ENCODE results near the gene ISLR2.
"Not testable (repeated sequence)": the region's sequence is repeated elsewhere in the genome, so short reads cannot be mapped to it uniquely, and the experiment has no call there.

Gene ISLR2

DNA sequence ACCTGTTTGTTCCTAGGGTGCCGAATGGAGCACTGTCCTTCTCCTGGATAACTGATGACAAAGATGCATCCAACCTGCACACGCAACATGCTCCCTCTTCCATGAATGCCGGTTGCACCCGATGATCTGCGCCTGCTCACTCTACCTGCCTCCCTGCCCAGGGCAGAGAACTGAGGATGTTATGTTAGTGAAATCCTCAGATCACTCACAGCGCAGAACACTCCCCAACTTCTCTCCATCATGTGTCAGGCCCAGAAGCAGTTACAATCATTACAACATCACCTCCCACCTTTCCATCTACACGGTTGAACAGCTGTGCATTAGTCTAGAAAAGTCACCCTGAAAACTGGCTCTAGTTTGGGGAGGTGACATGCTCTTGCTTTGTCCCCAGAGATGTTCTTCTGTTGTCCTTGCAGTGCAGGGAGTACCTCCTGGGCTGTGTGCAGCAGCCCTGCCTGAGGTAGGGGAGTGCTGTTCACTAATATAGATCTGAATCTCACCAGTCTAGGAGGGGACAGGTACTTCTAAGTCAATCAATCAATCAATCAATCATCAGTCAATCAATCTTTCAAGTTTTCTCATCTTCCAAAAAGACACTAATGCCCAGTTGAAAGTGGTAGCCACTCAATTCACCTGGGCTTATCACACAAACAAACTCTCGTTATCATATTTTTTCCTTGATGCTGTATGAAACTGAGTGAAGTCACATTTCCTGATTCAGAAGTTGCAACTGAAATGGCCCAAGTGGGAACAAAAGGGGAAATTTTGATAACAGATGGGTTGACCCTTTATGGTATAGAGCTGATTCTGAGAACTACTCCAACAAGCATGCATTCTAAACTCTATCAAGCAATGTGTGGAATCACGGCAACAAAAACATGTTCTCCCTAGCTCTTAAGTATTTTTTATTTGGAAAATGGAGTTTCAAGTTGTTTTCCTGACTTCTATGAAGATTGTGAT lies 27.8 kb downstream of the ISLR2 start:
- DNase-seq: no peak

- no peak for DNase-seq
These were observed 28.7 kb downstream of the ISLR2 start for GRCh38 chr15:74158855-74159650.

DNA sequence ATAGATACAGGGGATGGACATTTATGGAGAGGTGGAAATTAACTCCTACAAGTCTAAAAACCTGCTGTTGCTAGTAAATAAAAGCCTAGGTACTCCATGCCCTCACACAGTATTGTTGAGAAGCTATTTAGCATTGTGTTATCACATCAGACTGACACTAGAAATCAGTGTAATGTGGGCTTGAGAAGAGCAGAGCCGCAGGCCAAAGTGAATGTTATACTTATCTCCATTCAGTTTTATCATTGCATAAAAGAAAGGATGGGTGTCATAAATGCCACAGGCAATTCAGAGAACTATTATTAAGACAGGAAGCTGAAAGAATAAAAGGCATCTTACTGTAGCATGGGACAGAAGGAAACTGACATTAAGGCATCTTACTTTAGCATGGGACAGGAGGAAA lies 29.4 kb downstream of the ISLR2 start:
- DNase-seq: no peak

DNA sequence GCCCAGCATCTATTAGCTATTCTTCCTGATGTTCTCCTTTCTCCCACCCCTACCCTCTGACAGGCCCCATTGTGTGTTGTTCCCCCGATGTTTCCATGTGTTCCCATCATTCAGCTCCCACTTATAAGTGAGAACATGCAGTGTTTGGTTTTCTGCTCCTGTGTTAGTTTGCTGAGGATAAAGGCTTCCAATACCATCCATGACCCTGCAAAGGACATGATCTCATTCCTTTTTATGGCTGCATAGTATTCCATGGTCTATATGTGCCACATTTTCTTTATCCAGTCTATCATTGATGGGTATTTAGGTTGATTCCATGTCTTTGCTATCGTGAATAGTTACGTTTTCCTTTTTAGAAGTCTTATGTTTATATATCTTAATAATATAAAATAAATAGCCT lies 30.0 kb downstream of the ISLR2 start:
- not testable (repeated sequence) for DNase-seq

DNA sequence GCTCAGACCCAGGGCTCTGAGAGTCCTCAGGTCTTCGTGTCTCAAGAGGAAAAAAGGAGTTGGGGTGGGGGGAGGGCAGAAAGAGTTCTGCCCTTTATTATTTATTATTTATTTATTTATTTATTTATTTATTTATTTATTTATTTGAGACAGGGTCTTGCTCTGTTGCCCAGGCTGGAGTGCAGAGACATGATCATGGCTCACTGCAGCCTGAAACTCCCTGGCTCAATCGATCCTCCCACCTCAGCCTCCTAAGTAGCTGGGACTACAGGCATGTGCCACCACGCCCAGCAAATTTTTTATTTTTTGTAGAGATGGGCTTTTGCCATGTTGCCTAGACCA lies 31.8 kb downstream of the ISLR2 start:
- not testable (repeated sequence) for DNase-seq

- DNase-seq: no peak
These were observed 35.1 kb downstream of the ISLR2 start for GRCh38 chr15:74165461-74165860.

- DNase-seq: no peak
These were observed 37.5 kb downstream of the ISLR2 start for GRCh38 chr15:74167891-74168331.

DNA sequence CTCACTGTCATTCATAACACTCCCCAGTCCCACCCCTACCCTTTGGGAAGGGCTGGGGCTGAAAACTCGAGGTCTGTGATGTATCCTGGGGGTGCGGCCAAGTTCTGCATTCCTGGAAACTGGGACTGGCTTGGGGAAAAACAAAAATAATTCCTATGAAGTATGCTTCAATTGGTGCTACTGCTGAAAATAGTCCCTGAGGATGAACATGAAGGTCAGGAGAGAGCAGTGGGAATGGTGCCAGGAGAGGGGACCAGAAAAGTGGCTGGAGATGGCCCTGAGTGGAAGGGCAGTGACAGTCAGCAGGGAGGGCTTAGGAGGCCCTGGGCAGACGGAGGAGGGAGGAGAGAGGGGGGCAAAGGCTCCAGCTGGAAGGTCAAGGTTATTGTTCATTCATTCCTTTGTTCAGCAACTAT lies 38.3 kb downstream of the ISLR2 start:
- no peak for DNase-seq

GRCh38 chr15:74170071-74170844 lies 39.9 kb downstream of the ISLR2 start:
- no peak for DNase-seq

DNA sequence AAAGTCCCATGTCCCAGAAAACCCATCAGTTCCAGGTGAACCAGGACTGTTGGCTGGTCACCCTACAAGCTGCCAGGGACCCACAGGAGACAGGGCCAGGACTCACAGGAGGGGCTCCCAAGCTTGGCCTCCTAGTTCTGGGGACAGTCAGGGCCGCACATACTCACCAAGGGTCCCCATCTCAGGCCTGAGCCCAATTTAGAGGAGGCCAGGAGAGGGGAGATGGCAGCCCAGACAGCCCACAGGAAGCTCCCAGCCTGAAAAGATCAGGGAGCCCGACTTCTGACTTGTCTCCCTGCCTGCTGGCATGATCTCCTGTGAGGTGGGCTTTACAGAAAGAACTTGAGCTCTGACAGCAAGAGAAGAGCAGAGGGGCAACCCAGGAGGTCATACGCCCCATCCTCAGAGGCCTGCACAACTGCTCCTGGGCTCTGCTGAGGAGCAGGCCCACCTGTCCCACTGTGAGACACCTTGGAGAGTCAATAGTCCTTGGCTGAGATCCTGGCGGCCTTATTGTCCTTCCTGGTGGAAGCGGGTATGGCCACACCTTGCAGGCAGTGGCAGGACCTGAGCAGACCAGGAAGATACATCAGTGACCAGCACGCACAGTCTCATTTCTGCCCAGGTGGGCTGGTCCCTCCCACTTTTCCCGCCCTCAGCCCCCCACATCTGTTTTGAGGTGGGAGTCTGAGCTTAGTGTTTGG lies 40.6 kb downstream of the ISLR2 start:
- DNase-seq: no peak

GRCh38 chr15:74171965-74172541 lies 41.7 kb downstream of the ISLR2 start:
- no peak for DNase-seq

DNA sequence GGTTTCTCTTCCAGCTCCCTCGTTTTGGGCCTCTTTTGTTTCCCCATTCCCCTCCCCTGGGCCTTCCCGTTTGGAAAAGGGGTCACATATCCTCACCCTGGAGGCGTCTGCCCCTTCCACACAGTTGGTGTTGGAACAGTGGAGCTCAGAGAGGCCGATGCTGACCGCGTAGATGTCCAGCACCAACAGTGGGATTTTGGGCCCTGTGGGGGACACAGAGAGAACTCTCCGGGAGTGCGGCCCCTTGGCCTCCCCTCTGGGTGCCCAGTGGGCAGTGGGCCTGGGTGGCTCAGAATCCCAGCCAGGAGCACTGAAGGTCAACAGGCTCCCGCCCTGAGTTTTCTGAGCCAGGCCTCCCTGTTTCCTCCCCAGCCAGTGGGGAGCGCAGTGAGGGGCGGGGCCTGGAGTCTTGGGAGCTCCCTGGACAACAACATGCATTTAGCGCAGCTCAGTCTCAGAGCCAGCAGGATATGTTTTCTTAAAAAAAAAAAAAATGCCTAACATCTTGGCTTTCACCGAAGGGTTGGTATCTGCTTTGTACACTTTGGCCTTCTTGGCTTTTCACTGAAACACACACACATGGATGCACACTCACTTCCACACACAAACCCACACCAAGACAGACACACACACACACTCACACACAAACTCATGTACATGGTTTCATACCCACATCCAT lies 42.5 kb downstream of the ISLR2 start:
- no peak for DNase-seq

- no peak for DNase-seq
These were observed 43.2 kb downstream of the ISLR2 start, which contains the start of gene ISLR for GRCh38 chr15:74173380-74174218. ISLR (plus strand) TSS chr15:74173710; CDS start chr15:74174859, 1,149 bp downstream.

DNA sequence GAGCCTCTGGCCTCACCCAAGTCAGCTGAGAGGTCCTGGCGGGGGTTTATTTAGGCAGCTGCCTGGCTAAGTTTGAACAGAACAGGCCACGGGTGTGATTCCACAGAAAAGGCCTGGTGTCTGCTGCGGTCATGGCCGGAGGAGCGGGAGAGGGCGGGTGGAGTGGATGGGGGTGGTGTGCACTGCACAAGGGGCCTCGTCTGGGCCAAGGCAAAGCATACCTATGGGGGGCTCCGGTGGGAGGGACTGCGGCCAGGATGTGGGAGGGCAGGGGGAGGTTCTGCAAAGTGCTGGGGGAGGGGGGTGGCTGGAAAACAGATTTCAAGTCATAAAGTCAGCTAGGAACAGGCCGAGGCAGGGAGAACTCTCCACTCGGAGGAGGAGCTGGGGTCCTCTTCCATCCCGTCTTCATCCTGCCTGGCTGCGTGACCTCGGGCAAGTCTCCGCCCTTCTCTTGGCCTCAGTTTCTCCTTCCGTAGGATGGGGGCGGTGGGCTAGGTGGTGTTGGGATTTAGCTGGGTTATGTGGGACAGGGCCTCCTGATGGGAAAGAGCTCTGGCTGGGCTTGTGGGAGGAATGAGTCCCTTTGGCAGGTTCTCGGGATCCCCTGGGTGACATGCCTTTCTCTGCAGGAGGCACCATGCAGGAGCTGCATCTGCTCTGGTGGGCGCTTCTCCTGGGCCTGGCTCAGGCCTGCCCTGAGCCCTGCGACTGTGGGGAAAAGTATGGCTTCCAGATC lies 44.0 kb downstream of the ISLR2 start:
- no peak for DNase-seq

GRCh38 chr15:74174958-74175253 lies 44.5 kb downstream of the ISLR2 start:
- DNase-seq: no peak

GRCh38 chr15:74175271-74176191 lies 45.1 kb downstream of the ISLR2 start:
- no peak for DNase-seq

- DNase-seq: no peak
These were observed 46.2 kb downstream of the ISLR2 start for GRCh38 chr15:74176262-74177214.
